ENCODE results near the gene SPPL3.

The SPPL3 gene

GRCh38 chr12:120830966-120831365 lies 73.2 kb downstream of the SPPL3 start:
- Histone ChIP-seq H3K36me3 (ENCODE audit: control insufficient read depth, insufficient read depth, low read length) (no peaks in the 10 kb centered on the region), H3K4me3 (replicated peaks; ENCODE audit: low read depth, low read length) (no peak overlapping the region), H3K27me3 (replicated peaks; ENCODE audit: control insufficient read depth, insufficient read depth, low read length) (no peaks in the 10 kb centered on the region)
- no peak for TF ChIP-seq CTCF (IDR thresholded peaks at IDR 0.05; ENCODE audit: insufficient read depth, low read length, poor library complexity, severe bottlenecking)
- DNase-seq (ENCODE audit: extremely low read depth, insufficient read length) = no peak

- no peaks in the 10 kb centered on the region for H3K27me3 ChIP-seq (replicated peaks; ENCODE audit: control insufficient read depth, insufficient read depth, low read length)
- TF ChIP-seq CTCF (IDR thresholded peaks at IDR 0.05; ENCODE audit: insufficient read depth, low read length, poor library complexity, severe bottlenecking) = no peak
- DNase-seq (ENCODE audit: extremely low read depth, insufficient read length) = no peak
- no peaks in the 10 kb centered on the region for H3K36me3 ChIP-seq (ENCODE audit: control insufficient read depth, insufficient read depth, low read length)
- no peak overlapping the region for H3K4me3 ChIP-seq (replicated peaks; ENCODE audit: low read depth, low read length)
These were observed 73.9 kb downstream of the SPPL3 start for GRCh38 chr12:120830052-120830940.

GRCh38 chr12:120826335-120826734 lies 77.8 kb downstream of the SPPL3 start:
- no peaks in the 10 kb centered on the region for H3K36me3 ChIP-seq (ENCODE audit: control insufficient read depth, insufficient read depth, low read length)
- DNase-seq (ENCODE audit: extremely low read depth, insufficient read length) = no peak
- TF ChIP-seq CTCF (IDR thresholded peaks at IDR 0.05; ENCODE audit: insufficient read depth, low read length, poor library complexity, severe bottlenecking) = no peak

GRCh38 chr12:120825337-120825736 lies 78.8 kb downstream of the SPPL3 start:
- H3K36me3 ChIP-seq (ENCODE audit: control insufficient read depth, insufficient read depth, low read length) = no peaks in the 10 kb centered on the region
- no peak for TF ChIP-seq CTCF (IDR thresholded peaks at IDR 0.05; ENCODE audit: insufficient read depth, low read length, poor library complexity, severe bottlenecking)
- no peak for DNase-seq (ENCODE audit: extremely low read depth, insufficient read length)
- H3K27me3 ChIP-seq (replicated peaks; ENCODE audit: control insufficient read depth, insufficient read depth, low read length) = no peaks in the 10 kb centered on the region
- H3K4me3 ChIP-seq (replicated peaks; ENCODE audit: low read depth, low read length) = no peak overlapping the region

More at GRCh38 chr12:120826335-120826734, 77.8 kb downstream of the SPPL3 start:
- no peaks in the 10 kb centered on the region for H3K27me3 ChIP-seq (replicated peaks; ENCODE audit: control insufficient read depth, insufficient read depth, low read length)
- no peak overlapping the region for H3K4me3 ChIP-seq (replicated peaks; ENCODE audit: low read depth, low read length)

GRCh38 chr12:120822832-120823503 lies 81.2 kb downstream of the SPPL3 start:
- no peak for DNase-seq (ENCODE audit: extremely low read depth, insufficient read length)
- Histone ChIP-seq H3K36me3 (ENCODE audit: control insufficient read depth, insufficient read depth, low read length) (no peaks in the 10 kb centered on the region), H3K4me3 (replicated peaks; ENCODE audit: low read depth, low read length) (no peak overlapping the region), H3K27me3 (replicated peaks; ENCODE audit: control insufficient read depth, insufficient read depth, low read length) (no peaks in the 10 kb centered on the region)
- TF ChIP-seq CTCF (IDR thresholded peaks at IDR 0.05; ENCODE audit: insufficient read depth, low read length, poor library complexity, severe bottlenecking) = no peak
